Osteoblast (primary cell): ENCODE results near the gene FBXL7. TPM values are rescaled to one million over a fixed set of nuclear protein-coding genes. Genes with fewer than 3 reads are reported as not detected.

Experiments used
- DNase-seq: peaks from one replicate; pipeline ENCODE4 v3.0.0; 2011; ENCODE audit warnings: low spot score, mixed read lengths; ENCODE audit not compliant: insufficient read length; ENCODE audit errors: missing footprints
- H2AFZ ChIP-seq: 2 replicates; pipeline ENCODE4 v1.6.0; 2011; ENCODE audit warnings: mild to moderate bottlenecking, low read length
- H3K27ac ChIP-seq: 2 replicates; pipeline ENCODE4 v1.5.1; 2011; ENCODE audit warnings: mild to moderate bottlenecking, low read depth, low read length, moderate library complexity
- H3K27me3 ChIP-seq: 2 replicates; pipeline ENCODE4 v1.6.0; 2012; ENCODE audit warnings: mild to moderate bottlenecking, control low read depth, inconsistent platforms, low read length, moderate library complexity; ENCODE audit not compliant: insufficient read depth
- H3K36me3 ChIP-seq: 2 replicates; pipeline ENCODE4 v1.5.1; 2011; ENCODE audit warnings: mild to moderate bottlenecking, low read length, control low read depth, moderate library complexity; ENCODE audit not compliant: insufficient read depth
- H3K4me1 ChIP-seq: 2 replicates; pipeline ENCODE4 v1.5.1; 2011; ENCODE audit warnings: mild to moderate bottlenecking, low read length, control low read depth, moderate library complexity; ENCODE audit not compliant: insufficient read depth
- H3K4me2 ChIP-seq: 2 replicates; pipeline ENCODE4 v1.6.0; 2011; ENCODE audit warnings: mild to moderate bottlenecking, low read length; ENCODE audit not compliant: insufficient read depth
- H3K4me3 ChIP-seq: fragments of 200-600 bp; sonication (generic); 3 replicates; pipeline ENCODE4 v1.5.1; 2012; ENCODE audit warnings: mild to moderate bottlenecking, low read length, inconsistent platforms; ENCODE audit not compliant: insufficient read depth
- H3K79me2 ChIP-seq: 2 replicates; pipeline ENCODE4 v1.6.0; 2012; ENCODE audit warnings: mild to moderate bottlenecking, low read length, control low read depth, inconsistent platforms; ENCODE audit not compliant: insufficient read depth
- H3K9me3 ChIP-seq: 2 replicates; pipeline ENCODE4 v1.5.1; 2011; ENCODE audit warnings: low read depth, low read length, control low read depth
- H4K20me1 ChIP-seq: 2 replicates; pipeline ENCODE4 v1.6.0; 2012; ENCODE audit warnings: mild to moderate bottlenecking, low read length, control low read depth; ENCODE audit not compliant: insufficient read depth
- total RNA-seq: library from RNA; depleted of rRNA; stranded (reverse); fragments of >200 nt; gene quantifications from 2 replicates; pipeline ENCODE4 v1.2.3, GENCODE V29; 2012
- TF ChIP-seq, protein P1 (sequence below): IDR thresholded peaks from 2 replicates; pipeline ENCODE4 v1.5.1; 2011; ENCODE audit warnings: mild to moderate bottlenecking, low read depth, low read length, moderate library complexity; ENCODE audit errors: extremely low read depth

The FBXL7 gene
- total RNA-seq, 1 donor: 13.4 TPM

DNA sequence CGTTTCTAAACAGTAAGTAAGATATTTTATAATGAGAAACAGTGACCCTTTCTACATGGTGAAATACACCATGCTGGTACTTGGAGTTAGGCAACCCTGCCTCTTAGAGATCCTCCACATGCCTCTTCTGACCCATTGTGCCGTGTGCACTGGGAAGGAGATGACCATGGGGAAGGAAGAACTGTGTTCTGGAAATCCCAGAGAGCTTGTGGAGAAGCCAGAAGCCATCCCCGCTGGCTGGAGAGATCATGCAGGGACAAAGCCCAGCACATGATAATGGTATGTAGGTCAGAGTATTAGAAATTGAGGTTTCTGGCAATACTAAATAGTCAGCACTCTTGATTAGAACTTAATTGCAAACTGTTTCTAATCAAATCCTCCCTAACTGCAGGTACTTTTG lies 307.3 kb downstream of the FBXL7 start:
- H3K4me1 ChIP-seq: no peaks in the 10 kb centered on the region
- peaks cover 23% of the 10 kb centered on the region for H4K20me1 ChIP-seq
- peaks cover 1% of the 10 kb centered on the region for H3K9me3 ChIP-seq
- no peaks in the 10 kb centered on the region for H3K79me2 ChIP-seq
- H3K4me2 ChIP-seq: no peak overlapping the region
- no peaks in the 10 kb centered on the region for H3K36me3 ChIP-seq
- no peak overlapping the region for H3K27ac ChIP-seq
- H2AFZ ChIP-seq: no peak overlapping the region
- H3K4me3 ChIP-seq: no peak overlapping the region
- TF ChIP-seq, protein P1, sequence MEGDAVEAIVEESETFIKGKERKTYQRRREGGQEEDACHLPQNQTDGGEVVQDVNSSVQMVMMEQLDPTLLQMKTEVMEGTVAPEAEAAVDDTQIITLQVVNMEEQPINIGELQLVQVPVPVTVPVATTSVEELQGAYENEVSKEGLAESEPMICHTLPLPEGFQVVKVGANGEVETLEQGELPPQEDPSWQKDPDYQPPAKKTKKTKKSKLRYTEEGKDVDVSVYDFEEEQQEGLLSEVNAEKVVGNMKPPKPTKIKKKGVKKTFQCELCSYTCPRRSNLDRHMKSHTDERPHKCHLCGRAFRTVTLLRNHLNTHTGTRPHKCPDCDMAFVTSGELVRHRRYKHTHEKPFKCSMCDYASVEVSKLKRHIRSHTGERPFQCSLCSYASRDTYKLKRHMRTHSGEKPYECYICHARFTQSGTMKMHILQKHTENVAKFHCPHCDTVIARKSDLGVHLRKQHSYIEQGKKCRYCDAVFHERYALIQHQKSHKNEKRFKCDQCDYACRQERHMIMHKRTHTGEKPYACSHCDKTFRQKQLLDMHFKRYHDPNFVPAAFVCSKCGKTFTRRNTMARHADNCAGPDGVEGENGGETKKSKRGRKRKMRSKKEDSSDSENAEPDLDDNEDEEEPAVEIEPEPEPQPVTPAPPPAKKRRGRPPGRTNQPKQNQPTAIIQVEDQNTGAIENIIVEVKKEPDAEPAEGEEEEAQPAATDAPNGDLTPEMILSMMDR: no peak
- DNase-seq: no peak
- no peaks in the 10 kb centered on the region for H3K27me3 ChIP-seq

DNA sequence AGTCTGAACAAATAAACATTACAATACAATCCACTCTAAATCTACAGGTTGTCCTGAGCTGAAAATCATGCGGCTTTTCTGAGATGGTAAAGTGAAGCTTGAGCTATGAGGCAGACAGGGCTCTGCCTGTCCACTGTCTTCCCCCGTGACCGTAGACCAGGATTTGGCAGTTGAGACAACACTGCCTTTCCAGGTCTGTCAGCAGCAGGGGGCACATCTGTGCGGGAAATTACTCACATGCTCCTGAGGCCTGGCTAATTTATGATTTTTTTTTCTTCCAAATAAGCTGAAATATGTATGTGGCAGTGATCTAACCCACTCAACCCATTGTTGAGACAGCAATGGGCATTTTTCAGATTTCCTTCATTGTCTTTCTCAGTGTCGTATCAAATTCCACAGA lies 307.9 kb downstream of the FBXL7 start:
- H3K4me3 ChIP-seq: no peak overlapping the region
- H3K79me2 ChIP-seq: no peaks in the 10 kb centered on the region
- peaks cover 1% of the 10 kb centered on the region for H3K9me3 ChIP-seq
- no peak overlapping the region for H3K4me2 ChIP-seq
- TF ChIP-seq, protein P1: peak; percentile 29
- no peak overlapping the region for H2AFZ ChIP-seq
- H3K36me3 ChIP-seq: no peaks in the 10 kb centered on the region
- DNase-seq: no peak
- no peak overlapping the region for H3K27ac ChIP-seq
- H4K20me1 ChIP-seq: peaks cover 23% of the 10 kb centered on the region
- H3K27me3 ChIP-seq: no peaks in the 10 kb centered on the region
- H3K4me1 ChIP-seq: no peaks in the 10 kb centered on the region

DNA sequence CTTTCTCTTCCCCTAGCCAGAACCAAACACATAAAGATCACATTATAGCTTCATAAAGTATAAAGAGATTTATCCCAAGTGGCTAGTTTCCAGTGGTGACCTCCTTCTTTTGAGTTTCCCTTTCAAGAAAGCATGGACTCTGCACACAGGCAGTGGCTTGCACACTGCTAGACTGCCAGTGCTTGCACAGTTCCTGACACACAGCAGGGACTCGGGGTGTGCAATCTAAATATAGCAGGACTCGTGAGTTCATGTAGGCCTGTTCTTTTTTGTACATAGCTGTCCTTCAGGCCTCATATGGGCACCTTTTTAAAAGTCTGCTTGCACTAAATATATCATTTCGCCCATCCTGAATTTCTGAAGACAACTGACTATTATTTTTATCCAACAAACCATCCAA lies 308.6 kb downstream of the FBXL7 start:
- TF ChIP-seq, protein P1: no peak
- Histone ChIP-seq H3K27ac (no peak overlapping the region), H2AFZ (no peak overlapping the region), H3K4me1 (no peaks in the 10 kb centered on the region), H3K36me3 (no peaks in the 10 kb centered on the region), H3K4me2 (no peak overlapping the region), H3K27me3 (no peaks in the 10 kb centered on the region), H3K4me3 (no peak overlapping the region), H4K20me1 (peaks cover 23% of the 10 kb centered on the region), H3K9me3 (peaks cover 1% of the 10 kb centered on the region), H3K79me2 (no peaks in the 10 kb centered on the region)
- no peak for DNase-seq

DNA sequence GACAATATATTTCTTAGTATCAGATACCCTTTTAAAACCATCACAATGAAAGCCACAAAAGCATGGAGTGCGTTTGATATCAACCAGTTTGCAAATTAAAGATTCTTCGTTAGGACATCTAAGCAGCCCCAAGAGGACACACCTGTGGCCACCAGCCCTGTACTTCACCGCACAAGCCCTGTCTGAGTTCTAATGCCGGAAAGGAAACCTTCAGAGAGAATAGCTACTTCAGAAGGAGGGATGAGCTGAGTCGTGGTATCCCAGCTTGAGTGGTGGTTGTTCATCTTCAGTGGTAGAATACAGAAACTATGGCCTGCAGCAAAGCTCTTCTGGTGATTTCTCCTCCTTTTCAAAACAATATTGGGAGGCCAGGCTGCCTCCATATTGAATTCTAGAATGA lies 319.6 kb downstream of the FBXL7 start:
- DNase-seq: no peak
- H2AFZ ChIP-seq: no peak overlapping the region
- H3K27ac ChIP-seq: no peak overlapping the region
- TF ChIP-seq, protein P1: no peak
- no peak overlapping the region for H3K4me2 ChIP-seq
- H3K4me3 ChIP-seq: no peak overlapping the region
- no peaks in the 10 kb centered on the region for H3K79me2 ChIP-seq
- no peaks in the 10 kb centered on the region for H3K27me3 ChIP-seq
- H4K20me1 ChIP-seq: peaks cover 33% of the 10 kb centered on the region
- no peaks in the 10 kb centered on the region for H3K36me3 ChIP-seq
- peaks cover 17% of the 10 kb centered on the region for H3K4me1 ChIP-seq
- H3K9me3 ChIP-seq: no peaks in the 10 kb centered on the region
